SK-N-SH (cell line): ENCODE measurements around the gene ELOA. TPM values are rescaled to one million over a fixed set of nuclear protein-coding genes. Genes with fewer than 3 reads are reported as not detected.

Experiments used
- CTCF ChIA-PET: fragments of 300-600, 350-600 bp; formaldehyde crosslinking; extraction: SDS; loops from one replicate; lab custom pipeline; 2021; lab: Yijun Ruan, JAX
- POLR2A ChIA-PET: fragments of 350-600 bp; sonication (Branson Sonifier 250); formaldehyde crosslinking; extraction: SDS; loops from one replicate; lab custom pipeline; 2020; ENCODE audit warnings: antibody characterized with exemption, inconsistent platforms; lab: Yijun Ruan, JAX
- DNase-seq: peaks from one replicate; pipeline ENCODE4 v3.0.0; 2012
- H2AFZ ChIP-seq: fragments of 200-600 bp; sonication (generic); 2 replicates; pipeline ENCODE4 v1.8.1; 2016; ENCODE audit warnings: antibody characterized with exemption, mild to moderate bottlenecking, low read depth
- H3F3A ChIP-seq: fragments of 200-600 bp; sonication (generic); replicated peaks from 2 replicates; pipeline ENCODE3; 2016; ENCODE audit warnings: antibody characterized with exemption, mild to moderate bottlenecking; ENCODE audit not compliant: insufficient read depth
- H3K27ac ChIP-seq, 2 experiments: fragments of 200-500 bp in 1 of 2; fragments of 200-600 bp in 1 of 2; sonication (Bioruptor generic) in 1 of 2; sonication (generic), shearing (Covaris generic) in 1 of 2; 2 replicates each; pipeline versions ENCODE4 v1.5.1 to v1.6.1; 2014 to 2016; ENCODE audit warnings: low read depth in 2 of 2, inconsistent platforms in 1 of 2, low read length in 1 of 2, mild to moderate bottlenecking in 1 of 2, mixed read lengths in 1 of 2
- H3K27me3 ChIP-seq: fragments of 200-600 bp; sonication (generic), shearing (Covaris generic); 2 replicates; pipeline ENCODE4 v1.6.1; 2016; ENCODE audit warnings: mixed run types; ENCODE audit not compliant: insufficient read depth
- H3K36me3 ChIP-seq, 2 experiments: fragments of 200-500 bp in 1 of 2; fragments of 200-600 bp in 1 of 2; sonication (Bioruptor generic) in 1 of 2; sonication (generic) in 1 of 2; replicated peaks in 1 of 2; 2 replicates each; pipeline versions ENCODE3 to v1.5.1; 2014 to 2016; ENCODE audit warnings: low read length in 1 of 2, mild to moderate bottlenecking in 1 of 2; ENCODE audit not compliant: insufficient read depth in 2 of 2, control insufficient read depth in 1 of 2
- H3K4me1 ChIP-seq, 2 experiments: fragments of 200-500 bp in 1 of 2; fragments of 200-600 bp in 1 of 2; sonication (Bioruptor generic) in 1 of 2; sonication (generic), shearing (Covaris generic) in 1 of 2; 2 replicates each; pipeline versions ENCODE4 v1.5.1 to v1.6.1; 2014 to 2016; ENCODE audit warnings: low read depth in 1 of 2, low read length in 1 of 2, mixed run types in 1 of 2; ENCODE audit not compliant: insufficient read depth in 2 of 2, control insufficient read depth in 1 of 2
- H3K4me2 ChIP-seq: fragments of 200-600 bp; sonication (generic), shearing (Covaris generic); 2 replicates; pipeline ENCODE4 v1.6.1; 2017; ENCODE audit warnings: mixed run types
- H3K4me3 ChIP-seq, 2 experiments: fragments of 200-500 bp in 1 of 2; fragments of 200-600 bp in 1 of 2; sonication (Bioruptor generic) in 1 of 2; sonication (generic), shearing (Covaris generic) in 1 of 2; 2 replicates each; pipeline versions ENCODE4 v1.5.1 to v1.8.1; 2014 to 2016; ENCODE audit warnings: low read depth in 2 of 2, inconsistent platforms in 1 of 2, low read length in 1 of 2, mild to moderate bottlenecking in 1 of 2, mixed read lengths in 1 of 2, moderate library complexity in 1 of 2
- H3K79me2 ChIP-seq: fragments of 200-600 bp; sonication (generic); 2 replicates; pipeline ENCODE4 v1.8.1; 2017; ENCODE audit warnings: mild to moderate bottlenecking; ENCODE audit not compliant: insufficient read depth
- H3K9ac ChIP-seq: fragments of 200-600 bp; sonication (generic); 2 replicates; pipeline ENCODE4 v1.6.1; 2017; ENCODE audit warnings: mixed run types
- H3K9me2 ChIP-seq: fragments of 200-600 bp; sonication (generic); 2 replicates; pipeline ENCODE4 v1.6.1; 2017; ENCODE audit warnings: mixed run types
- H3K9me3 ChIP-seq: fragments of 200-600 bp; sonication (generic); 2 replicates; pipeline ENCODE4 v1.6.1; 2017; ENCODE audit warnings: mixed run types, mild to moderate bottlenecking, moderate library complexity
- H4K20me1 ChIP-seq: fragments of 200-600 bp; sonication (generic); 2 replicates; pipeline ENCODE4 v1.6.1; 2017; ENCODE audit warnings: mild to moderate bottlenecking, mixed run types; ENCODE audit not compliant: insufficient read depth
- ELF1 ChIP-seq: IDR thresholded peaks from 2 replicates; pipeline ENCODE4 v1.4.0; 2012
- EZH2phosphoT487 ChIP-seq: fragments of 200-600 bp; sonication (generic); IDR thresholded peaks from 2 replicates; pipeline ENCODE4 v1.6.1; 2017; ENCODE audit warnings: low read depth, mixed run types, mild to moderate bottlenecking, antibody characterized with exemption, moderate library complexity, borderline replicate concordance
- FOSL2 ChIP-seq: IDR thresholded peaks from 2 replicates; pipeline ENCODE4 v1.4.0; 2012; ENCODE audit warnings: low read depth, mild to moderate bottlenecking, moderate library complexity, borderline replicate concordance
- FOXJ3 ChIP-seq: sonication (generic); formaldehyde crosslinking; IDR thresholded peaks from 2 replicates; pipeline ENCODE4 v1.5.1; 2020; ENCODE audit warnings: mild to moderate bottlenecking, missing genetic modification reagents
- GATA2 ChIP-seq: sonication (generic); formaldehyde crosslinking; IDR thresholded peaks from 2 replicates; pipeline ENCODE4 v1.5.0; 2020; ENCODE audit warnings: mild to moderate bottlenecking, missing genetic modification reagents
- MXI1 ChIP-seq: IDR thresholded peaks from 2 replicates; pipeline ENCODE4 v1.6.1; 2012; ENCODE audit warnings: mild to moderate bottlenecking, low read depth, low read length, improper control_type of control experiment
- NFIC ChIP-seq: IDR thresholded peaks from 2 replicates; pipeline ENCODE4 v1.4.0; 2012; ENCODE audit warnings: borderline replicate concordance
- PBX3 ChIP-seq: IDR thresholded peaks from 2 replicates; pipeline ENCODE4; 2012
- POLR2AphosphoS5 ChIP-seq: IDR thresholded peaks from 2 replicates; pipeline ENCODE4 v1.6.1; 2012; ENCODE audit warnings: low read depth, low read length
- RAD21 ChIP-seq: IDR thresholded peaks from 2 replicates; pipeline ENCODE4 v1.6.1; 2012; ENCODE audit warnings: mild to moderate bottlenecking, low read length
- RCOR1 ChIP-seq: fragments of 150-350 bp; IDR thresholded peaks from 2 replicates; pipeline ENCODE4 v1.6.1; 2017; ENCODE audit warnings: antibody characterized with exemption, low read length
- RXRA ChIP-seq: IDR thresholded peaks from 2 replicates; pipeline ENCODE4 v1.4.0; 2012; ENCODE audit warnings: low read depth, mild to moderate bottlenecking, borderline replicate concordance
- SIN3A ChIP-seq: IDR thresholded peaks from 2 replicates; pipeline ENCODE4 v1.6.1; 2012; ENCODE audit warnings: low read depth, mild to moderate bottlenecking, low read length, moderate library complexity, borderline replicate concordance
- TEAD4 ChIP-seq: IDR thresholded peaks from 2 replicates; pipeline ENCODE4 v1.4.0; 2012; ENCODE audit warnings: mild to moderate bottlenecking, borderline replicate concordance; ENCODE audit not compliant: insufficient read depth
- YY1 ChIP-seq: IDR thresholded peaks from 2 replicates; pipeline ENCODE4 v1.4.0; 2012; ENCODE audit warnings: low read depth, mild to moderate bottlenecking
- WGBS: methylation state at CpG from one replicate; pipeline ENCODE4 v1.1.6; 2017; ENCODE audit warnings: low lambda C conversion rate; 5-methylcytosine and 5-hydroxymethylcytosine counted together
- polyA plus RNA-seq, 3 experiments: library from polyadenylated mRNA; depleted of rRNA; stranded (reverse); fragments of >200 nt; gene quantifications; 2 replicates each; pipeline ENCODE4 v1.2.3, GENCODE V29; 2012
- TF ChIP-seq, protein P1 (sequence below): fragments of 200-600 bp; sonication (generic); IDR thresholded peaks from 2 replicates; pipeline ENCODE4 v1.6.1; 2017; ENCODE audit warnings: antibody characterized with exemption, mild to moderate bottlenecking, moderate library complexity
- TF ChIP-seq, protein P2 (sequence below): fragments of 150-350 bp; IDR thresholded peaks from 2 replicates; pipeline ENCODE4 v1.6.1; 2016; ENCODE audit warnings: mild to moderate bottlenecking, low read depth, low read length
- TF ChIP-seq, protein P3 (sequence below): IDR thresholded peaks from 2 replicates; pipeline ENCODE4 v1.4.0; 2012; ENCODE audit warnings: low read depth

Gene ELOA
- polyA plus RNA-seq, 1 of the 3 experiments (the other 2 are of a cell fraction), result 14.5 TPM

DNA sequence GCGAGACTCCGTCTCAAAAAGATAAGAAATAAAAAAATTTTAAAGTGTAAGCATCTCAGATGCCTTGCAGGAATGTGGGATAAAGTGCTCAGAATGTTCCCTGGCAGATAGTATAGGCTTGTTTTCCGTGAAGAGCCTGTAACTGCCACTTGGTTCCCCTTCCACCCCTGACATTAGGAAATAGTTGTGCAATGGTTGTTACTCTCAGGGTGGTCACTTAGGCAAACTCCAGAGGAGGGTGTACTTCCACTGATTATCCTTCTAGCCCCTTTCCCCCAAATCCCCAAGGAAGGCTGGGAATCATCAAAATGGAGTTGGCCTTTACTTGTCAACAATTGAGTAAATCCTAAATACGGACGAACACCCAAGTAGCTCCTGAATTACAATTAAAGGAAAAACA, 41.3 kb upstream of the ELOA start:
- no peak for DNase-seq
- CTCF ChIA-PET, result interaction anchor here (1.3 kb wide), 2 partner anchors 10 to 16 kb away, joined by 4 to 7 read pairs; partner anchors contain the start of gene RPL11
- POLR2A ChIA-PET, result no interaction called here

DNA sequence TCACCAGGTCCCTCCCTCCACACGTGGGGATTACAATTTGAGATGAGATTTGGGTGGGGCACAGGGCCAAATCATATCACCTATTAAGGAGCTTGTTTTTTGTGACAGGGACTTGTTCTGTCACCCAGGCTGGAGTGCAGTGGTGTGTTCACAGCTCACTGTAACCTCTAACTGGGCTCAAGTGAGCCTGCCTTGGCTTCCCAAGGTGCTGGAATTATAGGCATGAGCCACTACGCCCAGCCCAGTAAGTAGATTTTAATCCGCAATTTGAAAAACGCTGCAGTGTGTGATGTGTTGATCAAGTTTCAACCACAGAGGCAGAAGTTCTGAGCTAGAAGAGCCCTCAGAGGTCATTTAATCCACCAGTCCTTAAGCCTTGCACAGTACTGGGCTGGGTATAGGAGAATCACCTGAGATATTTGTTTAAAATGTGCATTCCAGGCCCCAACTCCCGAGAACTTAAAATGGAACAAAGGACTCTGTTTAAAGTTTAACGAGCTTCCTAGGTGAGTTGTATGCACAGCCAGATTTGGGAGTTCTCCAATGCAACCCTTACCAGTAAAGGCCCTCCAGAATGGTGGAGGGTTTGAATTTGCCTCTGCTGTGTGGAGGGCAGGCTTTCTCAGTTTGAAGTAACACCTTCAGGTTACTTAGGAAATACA, 38.3 kb upstream of the ELOA start:
- WGBS, result 82% methylated on average over 6 of the region's 6 CpGs
- ChIA-PET CTCF (interaction anchor here (0.6 to 1.4 kb wide), 3 partner anchors 17 to 67 kb away, joined by 3 to 4 read pairs (median 3); partner anchors contain the start of gene ELOA), POLR2A (interaction anchor here (1.2 kb wide), 1 partner anchor 13 kb away, joined by 6 read pairs; the partner anchor contains the start of gene RPL11)
- no peaks in the 10 kb centered on the region for H3K9me2 ChIP-seq
- no peak overlapping the region for H3K4me2 ChIP-seq
- H3K27ac ChIP-seq, result no peak overlapping the region
- no peak overlapping the region for H2AFZ ChIP-seq
- H3K4me3 ChIP-seq, result no peak overlapping the region
- peaks cover 44% of the 10 kb centered on the region for H4K20me1 ChIP-seq
- peaks cover 41 to 50% of the 10 kb centered on the region in 2 experiments for H3K36me3 ChIP-seq
- no peaks in the 10 kb centered on the region for H3K4me1 ChIP-seq
- no peaks in the 10 kb centered on the region for H3K9me3 ChIP-seq
- no peak overlapping the region for H3K9ac ChIP-seq
- H3K79me2 ChIP-seq, result peaks cover 78% of the 10 kb centered on the region
- TF ChIP-seq, protein P1, sequence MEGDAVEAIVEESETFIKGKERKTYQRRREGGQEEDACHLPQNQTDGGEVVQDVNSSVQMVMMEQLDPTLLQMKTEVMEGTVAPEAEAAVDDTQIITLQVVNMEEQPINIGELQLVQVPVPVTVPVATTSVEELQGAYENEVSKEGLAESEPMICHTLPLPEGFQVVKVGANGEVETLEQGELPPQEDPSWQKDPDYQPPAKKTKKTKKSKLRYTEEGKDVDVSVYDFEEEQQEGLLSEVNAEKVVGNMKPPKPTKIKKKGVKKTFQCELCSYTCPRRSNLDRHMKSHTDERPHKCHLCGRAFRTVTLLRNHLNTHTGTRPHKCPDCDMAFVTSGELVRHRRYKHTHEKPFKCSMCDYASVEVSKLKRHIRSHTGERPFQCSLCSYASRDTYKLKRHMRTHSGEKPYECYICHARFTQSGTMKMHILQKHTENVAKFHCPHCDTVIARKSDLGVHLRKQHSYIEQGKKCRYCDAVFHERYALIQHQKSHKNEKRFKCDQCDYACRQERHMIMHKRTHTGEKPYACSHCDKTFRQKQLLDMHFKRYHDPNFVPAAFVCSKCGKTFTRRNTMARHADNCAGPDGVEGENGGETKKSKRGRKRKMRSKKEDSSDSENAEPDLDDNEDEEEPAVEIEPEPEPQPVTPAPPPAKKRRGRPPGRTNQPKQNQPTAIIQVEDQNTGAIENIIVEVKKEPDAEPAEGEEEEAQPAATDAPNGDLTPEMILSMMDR, result no peak
- TF ChIP-seq RXRA, result no peak
- TF ChIP-seq NFIC, result no peak
- no peak for TF ChIP-seq POLR2AphosphoS5
- no peak for TF ChIP-seq RAD21
- TF ChIP-seq, protein P2, sequence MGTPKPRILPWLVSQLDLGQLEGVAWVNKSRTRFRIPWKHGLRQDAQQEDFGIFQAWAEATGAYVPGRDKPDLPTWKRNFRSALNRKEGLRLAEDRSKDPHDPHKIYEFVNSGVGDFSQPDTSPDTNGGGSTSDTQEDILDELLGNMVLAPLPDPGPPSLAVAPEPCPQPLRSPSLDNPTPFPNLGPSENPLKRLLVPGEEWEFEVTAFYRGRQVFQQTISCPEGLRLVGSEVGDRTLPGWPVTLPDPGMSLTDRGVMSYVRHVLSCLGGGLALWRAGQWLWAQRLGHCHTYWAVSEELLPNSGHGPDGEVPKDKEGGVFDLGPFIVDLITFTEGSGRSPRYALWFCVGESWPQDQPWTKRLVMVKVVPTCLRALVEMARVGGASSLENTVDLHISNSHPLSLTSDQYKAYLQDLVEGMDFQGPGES, result no peak
- TF ChIP-seq MXI1, result no peak
- no peak for TF ChIP-seq EZH2phosphoT487
- no peak for TF ChIP-seq FOXJ3
- TF ChIP-seq RCOR1, result no peak
- no peak for TF ChIP-seq PBX3
- TF ChIP-seq GATA2 (CRISPR knock-in tag), result no peak
- no peak for TF ChIP-seq FOSL2
- H3K27me3 ChIP-seq, result no peaks in the 10 kb centered on the region
- no peak for DNase-seq
- peaks cover 22% of the 10 kb centered on the region for H3F3A ChIP-seq

More for the DNA sequence above, 41.3 kb upstream of the ELOA start:
- Histone ChIP-seq H3K9ac (no peak overlapping the region), H3K79me2 (peaks cover 89% of the 10 kb centered on the region), H4K20me1 (peaks cover 70% of the 10 kb centered on the region), H2AFZ (no peak overlapping the region), H3K27ac (no peak overlapping the region), H3F3A (peaks cover 39% of the 10 kb centered on the region), H3K4me3 (no peak overlapping the region), H3K9me2 (no peaks in the 10 kb centered on the region), H3K9me3 (no peaks in the 10 kb centered on the region), H3K36me3 (peaks cover 63 to 80% of the 10 kb centered on the region in 2 experiments), H3K4me2 (no peak overlapping the region), H3K27me3 (no peaks in the 10 kb centered on the region), H3K4me1 (peaks cover 0 to 2% of the 10 kb centered on the region in 2 experiments; a peak in 1 of 4 replicates)
- WGBS, result 97% methylated on average over 5 of the region's 5 CpGs
- no peak for TF ChIP-seq SIN3A
- no peak for TF ChIP-seq PBX3
- TF ChIP-seq YY1, result no peak
- TF ChIP-seq TEAD4, result no peak
- TF ChIP-seq, protein P3, sequence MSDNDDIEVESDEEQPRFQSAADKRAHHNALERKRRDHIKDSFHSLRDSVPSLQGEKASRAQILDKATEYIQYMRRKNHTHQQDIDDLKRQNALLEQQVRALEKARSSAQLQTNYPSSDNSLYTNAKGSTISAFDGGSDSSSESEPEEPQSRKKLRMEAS, result no peak
- no peak for TF ChIP-seq POLR2AphosphoS5
- no peak for TF ChIP-seq ELF1
- no peak for TF ChIP-seq RCOR1
